ENCODE data around the gene GTF2IRD2. TPM values are rescaled to one million over a fixed set of nuclear protein-coding genes. Genes with fewer than 3 reads are reported as not detected.
"Not testable (repeated sequence)": the region's sequence is repeated elsewhere in the genome, so short reads cannot be mapped to it uniquely, and the experiment has no call there.

The GTF2IRD2 gene
- total RNA-seq, 1 experiment from 2014 or later: 5.6 TPM

GRCh38 chr7:74753921-74754482, 97.4 kb downstream of the GTF2IRD2 start:
- in situ Hi-C loops (cut with HindIII; ENCODE audit: low pct_unique_long_range_greater_than_20kb, low sequenced_read_pairs); DNase-seq (ENCODE audit: low read depth, low spot score): not testable (repeated sequence)

Small RNA genes lying within 50 kb of the gene (small RNA-seq; reads per million reads assigned to genes)
- gene RF00019: 0 reads per million in 2 experiments

Other genes with a start within 250 kb of the GTF2IRD2 start
- 140 and 146 TPM in 2 replicates for gene GTF2I, start 193.9 kb downstream of the GTF2IRD2 start, total RNA-seq (2014; rRNA removed; shearing (Covaris generic))
- gene NCF1, start 77.6 kb downstream of the GTF2IRD2 start, total RNA-seq (2014; rRNA removed; shearing (Covaris generic)): not detected in 2 replicates
- gene CASTOR2, start 113.1 kb upstream of the GTF2IRD2 start, total RNA-seq (2014; rRNA removed; shearing (Covaris generic)): 1.7 and 2.5 TPM in 2 replicates
- gene RCC1L, start 222.2 kb upstream of the GTF2IRD2 start, total RNA-seq (2014; rRNA removed; shearing (Covaris generic)): 84.2 and 94.2 TPM in 2 replicates
- 36.2 and 43.1 TPM in 2 replicates for gene GTF2IRD2B, start 241.0 kb upstream of the GTF2IRD2 start, total RNA-seq (2014; rRNA removed; shearing (Covaris generic))

Measured in SK-MEL-5 (cell line).